GM12878 (cell line): ENCODE measurements around the gene NFIX. TPM values are rescaled to one million over a fixed set of nuclear protein-coding genes. Genes with fewer than 3 reads are reported as not detected.

Source experiments
- ATAC-seq: fragments of 200-7000 bp; cut with Tn5 transposase; 3 replicates; pipeline ENCODE4 v1.9.1; 2020; ENCODE audit warnings: mild to moderate bottlenecking, moderate library complexity
- BruUV-seq: library from RNA; stranded (reverse); fragments of 400-500 nt; replicated peaks from 2 replicates; lab custom pipeline; 2021; lab: Mats Ljungman, UMichigan
- CTCF ChIA-PET: fragments of 300-600 bp; sonication (Branson Sonifier 250); formaldehyde crosslinking; extraction: SDS; loops from one replicate; lab custom pipeline; 2021; ENCODE audit warnings: inconsistent platforms; lab: Yijun Ruan, JAX
- POLR2A ChIA-PET: fragments of 350-600 bp; formaldehyde crosslinking; extraction: SDS; loops from one replicate; lab custom pipeline; 2021; ENCODE audit warnings: inconsistent platforms; lab: Charles Lee
- RAD21 ChIA-PET: fragments of 300-600 bp; sonication (Branson Sonifier 250); formaldehyde crosslinking; loops from one replicate; lab custom pipeline; 2023; ENCODE audit warnings: antibody characterized with exemption; ENCODE audit not compliant: unreplicated experiment; lab: Charles Lee
- SMC1A ChIA-PET: fragments of 300-600 bp; sonication (Branson Sonifier 250); formaldehyde crosslinking; loops from one replicate; lab custom pipeline; 2023; ENCODE audit not compliant: unreplicated experiment, uncharacterized antibody; lab: Charles Lee
- DNase-seq: peaks from one replicate; pipeline ENCODE4 v3.0.0-alpha.2; 2011; ENCODE audit warnings: low read depth, low spot score
- FAIRE-seq: peaks from 3 replicates; lab custom pipeline; 2011; peaks lifted over from hg19 to GRCh38; lab: Jason Lieb, UNC
- H2AFZ ChIP-seq: 2 replicates; pipeline ENCODE4 v1.6.0; 2011; ENCODE audit warnings: low read depth, low read length, control low read depth; ENCODE audit not compliant: control insufficient read depth
- H3K27ac ChIP-seq: 2 replicates; pipeline ENCODE4 v1.5.1; 2011; ENCODE audit warnings: control low read depth; ENCODE audit not compliant: control insufficient read depth, insufficient read depth
- H3K27me3 ChIP-seq, 2 experiments: replicated peaks in 1 of 2; 2 replicates each; pipeline versions ENCODE4 v1.6.0 to v1.6.1; 2011; ENCODE audit warnings: low read length in 1 of 2; ENCODE audit not compliant: control insufficient read depth in 2 of 2, insufficient read depth in 2 of 2
- H3K36me3 ChIP-seq, 2 experiments: 2 replicates each; pipeline ENCODE4 v1.5.1; 2011; ENCODE audit warnings: low read length in 1 of 2; ENCODE audit not compliant: control insufficient read depth in 2 of 2, insufficient read depth in 2 of 2
- H3K4me1 ChIP-seq: 2 replicates; pipeline ENCODE4 v1.6.1; 2011; ENCODE audit warnings: mild to moderate bottlenecking, low read length, moderate library complexity, mixed read lengths; ENCODE audit not compliant: control insufficient read depth, insufficient read depth
- H3K4me2 ChIP-seq: 2 replicates; pipeline ENCODE4 v1.6.0; 2011; ENCODE audit warnings: control low read depth; ENCODE audit not compliant: control insufficient read depth, insufficient read depth
- H3K4me3 ChIP-seq: fragments of 200-600 bp; sonication (generic); 2 replicates; pipeline ENCODE4 v1.5.1; 2016
- H3K79me2 ChIP-seq: 2 replicates; pipeline ENCODE4 v1.6.0; 2011; ENCODE audit warnings: low read length; ENCODE audit not compliant: control insufficient read depth, insufficient read depth
- H3K9ac ChIP-seq: 2 replicates; pipeline ENCODE4 v1.8.0; 2011; ENCODE audit warnings: low read length, control low read depth, mixed read lengths; ENCODE audit not compliant: control insufficient read depth, insufficient read depth
- H3K9me3 ChIP-seq: replicated peaks from 3 replicates; pipeline ENCODE4 v1.5.1; 2011; ENCODE audit warnings: mild to moderate bottlenecking, low read length; ENCODE audit not compliant: control insufficient read depth, insufficient read depth
- H4K20me1 ChIP-seq: 2 replicates; pipeline ENCODE4 v1.6.0; 2011; ENCODE audit not compliant: control insufficient read depth, insufficient read depth
- BRCA1 ChIP-seq: IDR thresholded peaks from 2 replicates; pipeline ENCODE4 v1.6.1; 2011; ENCODE audit warnings: low read depth, low read length, improper control_type of control experiment
- ZNF274 ChIP-seq: IDR thresholded peaks from one replicate; pipeline ENCODE4 v1.8.0; 2011; ENCODE audit not compliant: insufficient read length, insufficient read depth
- WGBS: methylation state at CpG from one replicate; pipeline ENCODE4 v1.1.6; 2016; ENCODE audit warnings: low lambda C conversion rate; ENCODE audit not compliant: insufficient replicate concordance, insufficient coverage; ENCODE audit errors: missing lambda C conversion rate; 5-methylcytosine and 5-hydroxymethylcytosine counted together
- in situ Hi-C: fragments of 300-500 bp; cut with MboI; formaldehyde crosslinking; loops from 9 replicates; pipeline ENCODE4 v1.14.3; 2018; ENCODE audit warnings: mixed read lengths
- intact Hi-C: fragments of 100-400 bp; cut with micrococcal nuclease; formaldehyde crosslinking; loops from one replicate; pipeline ENCODE4 v1.14.2; 2022; ENCODE audit not compliant: unreplicated experiment
- polyA plus RNA-seq, 11 experiments: library from polyadenylated mRNA; depleted of rRNA in 4 of 11; unstranded in 6 of 11; stranded (reverse) in 5 of 11; fragments of >200 nt; fragmentation: Nextera tagmentation in 4 of 11; fragmentation: Illumina TruSeq in 1 of 11; extraction: Ambion mirVana in 4 of 11; extraction: Trizol in 1 of 11; gene quantifications; 1 replicate in 1 of 11; 2 replicates in 10 of 11; pipeline versions ENCODE4 v1.2.1 to v1.2.3, GENCODE V29; 2011 to 2016; ENCODE audit warnings: inconsistent platforms in 2 of 11, missing spikeins in 2 of 11, low read depth in 1 of 11
- total RNA-seq, 4 experiments: library from RNA; depleted of rRNA in 3 of 4; stranded (reverse); fragments of >200 nt in 3 of 4; fragmentation: Illumina TruSeq in 1 of 4; extraction: Trizol in 1 of 4; gene quantifications; 2 replicates each; pipeline versions ENCODE4 v1.2.1 to v1.2.3, GENCODE V29; 2013 to 2021
- TF ChIP-seq, protein P1 (sequence below): IDR thresholded peaks from 2 replicates; pipeline ENCODE4 v1.6.1; 2011; ENCODE audit warnings: borderline replicate concordance, low read depth, mild to moderate bottlenecking, moderate library complexity, low read length; ENCODE audit not compliant: insufficient read depth, poor library complexity, severe bottlenecking
- TF ChIP-seq, protein P2 (sequence below): IDR thresholded peaks from 2 replicates; pipeline ENCODE4 v1.6.1; 2011; ENCODE audit warnings: mild to moderate bottlenecking, low read depth, low read length, moderate library complexity; ENCODE audit not compliant: insufficient replicate concordance

NFIX gene
- total and polyA plus RNA-seq, 10 of the 15 experiments (the other 5 are each of a cell fraction or from before 2014, with no cell fraction given): 0.02 to 2.2 (median 0.28) TPM

- Histone ChIP-seq H2AFZ (no peak overlapping the region), H3K36me3 (no peaks in the 10 kb centered on the region), H3K9ac (no peak overlapping the region), H3K27me3 (peaks cover 6 to 8% of the 10 kb centered on the region in 2 experiments), H3K27ac (no peak overlapping the region), H3K4me2 (no peak overlapping the region), H3K9me3 (no peaks in the 10 kb centered on the region), H3K79me2 (no peaks in the 10 kb centered on the region), H3K4me3 (no peak overlapping the region), H3K4me1 (no peaks in the 10 kb centered on the region), H4K20me1 (no peaks in the 10 kb centered on the region)
- ChIA-PET CTCF (no interaction called here), SMC1A (interaction anchor here (0.6 to 0.7 kb wide), 2 partner anchors 18 to 22 kb away, joined by 3 to 5 read pairs; no protein-coding TSS in a partner anchor), POLR2A (no interaction called here), RAD21 (interaction anchor here (1.2 kb wide), 1 partner anchor 30 kb away, joined by 3 read pairs; no protein-coding TSS in a partner anchor)
- FAIRE-seq (no peak), DNase-seq (no peak), ATAC-seq (no peak)
- intact Hi-C loops (no loop called here), in situ Hi-C loops (no loop called here)
- 31% methylated on average over 13 of the region's 17 CpGs for WGBS
- BruUV-seq: no TSS peak
- no peak for TF ChIP-seq BRCA1
Observed at GRCh38 chr19:13007292-13008045, 12.2 kb downstream of the NFIX start.

GRCh38 chr19:13008926-13009787 is 13.9 kb downstream of the NFIX start:
- RAD21 ChIA-PET: no interaction called here
- in situ Hi-C loops (no loop called here), intact Hi-C loops (no loop called here)
- no peak overlapping the region for H3K9ac ChIP-seq
- CTCF ChIA-PET: no interaction called here
- POLR2A ChIA-PET: no interaction called here
- no peak for DNase-seq
- SMC1A ChIA-PET: no interaction called here
- H4K20me1 ChIP-seq: no peaks in the 10 kb centered on the region
- peaks cover 6% of the 10 kb centered on the region; the same call in 1 of the 2 replicates for H3K4me1 ChIP-seq
- no peak overlapping the region for H3K27ac ChIP-seq
- no peaks in the 10 kb centered on the region for H3K36me3 ChIP-seq
- H3K27me3 ChIP-seq: peaks cover 9 to 22% of the 10 kb centered on the region in 2 experiments
- H3K9me3 ChIP-seq: no peaks in the 10 kb centered on the region
- H3K79me2 ChIP-seq: no peaks in the 10 kb centered on the region
- no peak overlapping the region for H3K4me3 ChIP-seq
- TF ChIP-seq, protein P1, sequence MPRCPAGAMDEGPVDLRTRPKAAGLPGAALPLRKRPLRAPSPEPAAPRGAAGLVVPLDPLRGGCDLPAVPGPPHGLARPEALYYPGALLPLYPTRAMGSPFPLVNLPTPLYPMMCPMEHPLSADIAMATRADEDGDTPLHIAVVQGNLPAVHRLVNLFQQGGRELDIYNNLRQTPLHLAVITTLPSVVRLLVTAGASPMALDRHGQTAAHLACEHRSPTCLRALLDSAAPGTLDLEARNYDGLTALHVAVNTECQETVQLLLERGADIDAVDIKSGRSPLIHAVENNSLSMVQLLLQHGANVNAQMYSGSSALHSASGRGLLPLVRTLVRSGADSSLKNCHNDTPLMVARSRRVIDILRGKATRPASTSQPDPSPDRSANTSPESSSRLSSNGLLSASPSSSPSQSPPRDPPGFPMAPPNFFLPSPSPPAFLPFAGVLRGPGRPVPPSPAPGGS: peak; percentile 82
- no peak for TF ChIP-seq ZNF274
- TF ChIP-seq, protein P2, sequence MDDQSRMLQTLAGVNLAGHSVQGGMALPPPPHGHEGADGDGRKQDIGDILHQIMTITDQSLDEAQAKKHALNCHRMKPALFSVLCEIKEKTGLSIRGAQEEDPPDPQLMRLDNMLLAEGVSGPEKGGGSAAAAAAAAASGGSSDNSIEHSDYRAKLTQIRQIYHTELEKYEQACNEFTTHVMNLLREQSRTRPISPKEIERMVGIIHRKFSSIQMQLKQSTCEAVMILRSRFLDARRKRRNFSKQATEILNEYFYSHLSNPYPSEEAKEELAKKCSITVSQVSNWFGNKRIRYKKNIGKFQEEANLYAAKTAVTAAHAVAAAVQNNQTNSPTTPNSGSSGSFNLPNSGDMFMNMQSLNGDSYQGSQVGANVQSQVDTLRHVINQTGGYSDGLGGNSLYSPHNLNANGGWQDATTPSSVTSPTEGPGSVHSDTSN: peak; percentile 24
- TF ChIP-seq, all 136 proteins: peak for 2
- no TSS peak for BruUV-seq
- no peak overlapping the region for H2AFZ ChIP-seq
- no peak overlapping the region for H3K4me2 ChIP-seq
- FAIRE-seq: no peak
- 67% methylated on average over 25 of the region's 28 CpGs for WGBS
- ATAC-seq: no peak
